Activated CD4-positive, alpha-beta T cell treated with anti-CD3 and anti-CD28 coated beads for 36 hours (primary cell): ENCODE measurements around the gene UBXN6. TPM values are rescaled to one million over a fixed set of nuclear protein-coding genes. Genes with fewer than 3 reads are reported as not detected.

Source experiments
- ATAC-seq: fragments of 200-7000 bp; cut with Tn5 transposase; one replicate; pipeline ENCODE4 v1.10.0; 2021; ENCODE audit warnings: mild to moderate bottlenecking, moderate library complexity
- CTCF ChIA-PET: fragments of 350-600 bp; sonication (Branson Sonifier 250); formaldehyde crosslinking; loops from one replicate; lab custom pipeline; 2021; ENCODE audit warnings: antibody characterized with exemption; lab: Charles Lee
- POLR2A ChIA-PET: fragments of 350-600 bp; sonication (Branson Sonifier 250); formaldehyde crosslinking; loops from one replicate; lab custom pipeline; 2021; ENCODE audit warnings: antibody characterized with exemption, inconsistent platforms; lab: Charles Lee
- DNase-seq: peaks from one replicate; pipeline ENCODE4 v3.0.0-alpha.2; 2020
- H3K27ac Mint-ChIP-seq: one replicate; pipeline ENCODE4 v1.8.0; 2021; ENCODE audit warnings: mixed read lengths
- H3K27me3 Mint-ChIP-seq: one replicate; pipeline ENCODE4 v1.8.0; 2021; ENCODE audit warnings: mixed read lengths
- H3K36me3 Mint-ChIP-seq: one replicate; pipeline ENCODE4 v1.8.0; 2021; ENCODE audit warnings: low read depth, mixed read lengths
- H3K4me1 Mint-ChIP-seq: one replicate; pipeline ENCODE4 v1.8.0; 2021; ENCODE audit warnings: mixed read lengths
- H3K4me3 Mint-ChIP-seq: one replicate; pipeline ENCODE4 v1.8.0; 2021; ENCODE audit warnings: mild to moderate bottlenecking, moderate library complexity, mixed read lengths
- H3K9me3 Mint-ChIP-seq: one replicate; pipeline ENCODE4 v1.8.0; 2021; ENCODE audit warnings: low read depth, mixed read lengths
- intact Hi-C, 2 experiments: fragments of 100-400 bp; cut with DNase I in 1 of 2; cut with micrococcal nuclease in 1 of 2; formaldehyde crosslinking; loops; one replicate each; pipeline versions ENCODE4 v1.14.2 to v1.15.1; 2022 to 2024; cut with DNase I, micrococcal nuclease
- total RNA-seq, 2 experiments: library from RNA; stranded (reverse); gene quantifications; one replicate each; pipeline ENCODE4 v1.2.3, GENCODE V29; 2021

UBXN6 gene
- total RNA-seq, 2 experiments from 2014 or later, result 32.9 to 38.4 TPM

GRCh38 chr19:4454747-4455718 is 2.6 kb downstream of the UBXN6 start:
- peaks cover 19% of the 10 kb centered on the region for H3K4me1 Mint-ChIP-seq
- H3K9me3 Mint-ChIP-seq, result no peaks in the 10 kb centered on the region
- peaks cover 8% of the 10 kb centered on the region for H3K36me3 Mint-ChIP-seq
- intact Hi-C loops, result loop anchor here in 1 of 2 experiments (5.0 kb wide), 1 partner anchor 182 kb away; the partner anchor contains the start of gene TNFAIP8L1
- no peak for DNase-seq
- ChIA-PET CTCF (interaction anchor here (0.7 kb wide), 1 partner anchor 22 kb away, joined by 3 read pairs; no protein-coding TSS in a partner anchor), POLR2A (interaction anchor here (0.7 to 1.6 kb wide), 2 partner anchors 10 to 11 kb away, joined by 4 to 5 read pairs; no protein-coding TSS in a partner anchor)
- no peak overlapping the region for H3K27ac Mint-ChIP-seq
- H3K4me3 Mint-ChIP-seq, result no peak overlapping the region
- ATAC-seq, result no peak
- H3K27me3 Mint-ChIP-seq, result no peaks in the 10 kb centered on the region

GRCh38 chr19:4453232-4454179 is 4.1 kb downstream of the UBXN6 start:
- ATAC-seq, result no peak
- POLR2A ChIA-PET, result interaction anchor here (0.7 to 1.6 kb wide), 2 partner anchors 9 to 11 kb away, joined by 4 to 5 read pairs; no protein-coding TSS in a partner anchor
- Mint-ChIP-seq H3K9me3 (no peaks in the 10 kb centered on the region), H3K4me1 (peaks cover 19% of the 10 kb centered on the region), H3K4me3 (no peak overlapping the region), H3K36me3 (peaks cover 16% of the 10 kb centered on the region), H3K27me3 (no peaks in the 10 kb centered on the region), H3K27ac (no peak overlapping the region)
- intact Hi-C loops, result no loop called here
- CTCF ChIA-PET, result interaction anchor here (0.6 to 0.7 kb wide), 2 partner anchors 24 to 46 kb away, joined by 3 read pairs; no protein-coding TSS in a partner anchor
- DNase-seq, result no peak

- no peak overlapping the region for H3K4me3 Mint-ChIP-seq
- peaks cover 20% of the 10 kb centered on the region for H3K36me3 Mint-ChIP-seq
- H3K27me3 Mint-ChIP-seq, result no peaks in the 10 kb centered on the region
- CTCF ChIA-PET, result interaction anchor here (0.6 kb wide), 1 partner anchor 45 kb away, joined by 3 read pairs; no protein-coding TSS in a partner anchor
- POLR2A ChIA-PET, result interaction anchor here (0.6 to 1.0 kb wide), 2 partner anchors 13 to 19 kb away, joined by 3 to 6 read pairs; partner anchors contain the start of gene HDGFL2
- no peak overlapping the region for H3K27ac Mint-ChIP-seq
- H3K4me1 Mint-ChIP-seq, result peaks cover 15% of the 10 kb centered on the region
- no peak for DNase-seq
- intact Hi-C loops, result no loop called here
- no peaks in the 10 kb centered on the region for H3K9me3 Mint-ChIP-seq
- ATAC-seq, result no peak
These were observed 5.2 kb downstream of the UBXN6 start for GRCh38 chr19:4452230-4452990.

- ATAC-seq (no peak), DNase-seq (no peak)
- POLR2A ChIA-PET, result interaction anchor here (0.6 kb wide), 1 partner anchor 35 kb away, joined by 4 read pairs; no protein-coding TSS in a partner anchor
- CTCF ChIA-PET, result interaction anchor here (0.6 kb wide), 1 partner anchor 284 kb away, joined by 4 read pairs; no protein-coding TSS in a partner anchor
- Mint-ChIP-seq H3K27me3 (no peaks in the 10 kb centered on the region), H3K4me3 (no peak overlapping the region), H3K36me3 (peaks cover 24% of the 10 kb centered on the region), H3K9me3 (no peaks in the 10 kb centered on the region), H3K4me1 (no peaks in the 10 kb centered on the region), H3K27ac (no peak overlapping the region)
- intact Hi-C loops, result no loop called here
These were observed 8.0 kb downstream of the UBXN6 start for GRCh38 chr19:4449639-4450028.

GRCh38 chr19:4449022-4449638 is 8.5 kb downstream of the UBXN6 start:
- no peak overlapping the region for H3K4me3 Mint-ChIP-seq
- H3K4me1 Mint-ChIP-seq, result no peaks in the 10 kb centered on the region
- intact Hi-C loops, result no loop called here
- no peaks in the 10 kb centered on the region for H3K9me3 Mint-ChIP-seq
- no peaks in the 10 kb centered on the region for H3K27me3 Mint-ChIP-seq
- peaks cover 27% of the 10 kb centered on the region for H3K36me3 Mint-ChIP-seq
- POLR2A ChIA-PET, result interaction anchor here (0.6 kb wide), 1 partner anchor 39 kb away, joined by 4 read pairs; no protein-coding TSS in a partner anchor
- no peak overlapping the region for H3K27ac Mint-ChIP-seq
- ATAC-seq (no peak), DNase-seq (no peak)
- CTCF ChIA-PET, result interaction anchor here (0.6 kb wide), 1 partner anchor 285 kb away, joined by 4 read pairs; no protein-coding TSS in a partner anchor

- Mint-ChIP-seq H3K9me3 (no peaks in the 10 kb centered on the region), H3K27me3 (no peaks in the 10 kb centered on the region), H3K4me1 (no peaks in the 10 kb centered on the region), H3K36me3 (peaks cover 27% of the 10 kb centered on the region), H3K27ac (no peak overlapping the region), H3K4me3 (no peak overlapping the region)
- CTCF ChIA-PET, result no interaction called here
- no peak for DNase-seq
- intact Hi-C loops, result no loop called here
- ATAC-seq, result no peak
- POLR2A ChIA-PET, result interaction anchor here (0.6 to 0.7 kb wide), 2 partner anchors 11 to 38 kb away, joined by 3 to 4 read pairs; no protein-coding TSS in a partner anchor
These were observed 9.2 kb downstream of the UBXN6 start for GRCh38 chr19:4448147-4448985.

GRCh38 chr19:4447327-4448146 is 10.1 kb downstream of the UBXN6 start:
- H3K27me3 Mint-ChIP-seq, result no peaks in the 10 kb centered on the region

GRCh38 chr19:4446704-4447200 is 10.8 kb downstream of the UBXN6 start:
- Mint-ChIP-seq H3K9me3 (no peaks in the 10 kb centered on the region), H3K4me3 (no peak overlapping the region), H3K27ac (no peak overlapping the region), H3K36me3 (peaks cover 29% of the 10 kb centered on the region), H3K27me3 (no peaks in the 10 kb centered on the region), H3K4me1 (no peaks in the 10 kb centered on the region)
- no peak for ATAC-seq
- intact Hi-C loops, result no loop called here
- DNase-seq, result no peak
- ChIA-PET CTCF (no interaction called here), POLR2A (no interaction called here)

More at GRCh38 chr19:4447327-4448146, 10.1 kb downstream of the UBXN6 start:
- intact Hi-C loops, result no loop called here
- peaks cover 29% of the 10 kb centered on the region for H3K36me3 Mint-ChIP-seq
- no peak for DNase-seq
- POLR2A ChIA-PET, result no interaction called here
- ATAC-seq, result no peak
- H3K4me3 Mint-ChIP-seq, result no peak overlapping the region
- no peak overlapping the region for H3K27ac Mint-ChIP-seq
- H3K9me3 Mint-ChIP-seq, result no peaks in the 10 kb centered on the region
- H3K4me1 Mint-ChIP-seq, result no peaks in the 10 kb centered on the region
- CTCF ChIA-PET, result no interaction called here
